ENCODE results near the gene ABO.

DNA sequence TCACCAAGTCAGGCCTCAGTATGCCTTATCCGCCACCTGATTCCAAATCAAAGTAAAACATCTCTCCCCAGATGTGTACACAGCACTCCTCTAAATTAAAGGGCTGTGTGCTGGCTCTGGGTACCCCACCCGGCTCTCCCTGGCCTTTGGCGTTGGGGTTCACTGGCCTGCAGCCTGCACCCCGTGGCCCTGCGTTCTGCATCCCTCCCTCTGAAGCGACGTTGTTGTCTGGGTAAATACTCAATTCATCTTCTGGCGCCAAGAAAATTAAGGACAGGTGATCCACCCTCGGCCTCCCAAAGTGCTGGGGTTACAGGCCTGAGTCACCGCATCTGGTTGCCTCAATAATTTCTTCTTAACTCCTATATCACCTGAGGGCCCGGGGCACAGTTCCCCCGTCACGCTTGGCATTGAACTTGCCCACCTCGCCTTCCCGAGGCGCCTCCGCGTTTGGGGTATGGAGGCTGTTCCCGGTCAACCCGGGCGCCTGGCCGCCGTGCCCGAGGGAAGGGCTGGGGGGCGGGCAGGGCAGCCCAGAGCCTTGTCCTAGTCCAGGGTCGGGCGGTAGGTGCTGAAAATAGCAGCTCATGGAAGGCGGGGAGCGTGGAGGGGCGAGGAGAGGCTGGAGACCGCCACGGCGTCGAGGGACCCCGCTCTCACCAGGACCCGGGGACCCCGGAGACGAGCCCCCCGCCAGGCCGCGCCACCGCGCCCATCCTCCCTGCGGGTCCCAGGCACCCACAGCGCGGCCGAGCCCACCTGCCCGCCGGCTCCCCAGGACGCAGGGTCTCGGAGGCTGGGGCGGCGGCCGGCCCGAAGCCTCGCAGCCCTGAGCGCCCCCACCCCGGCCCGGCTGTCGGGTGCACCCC is 531 bp downstream of the ABO start:
- TF ChIP-seq, protein P1, sequence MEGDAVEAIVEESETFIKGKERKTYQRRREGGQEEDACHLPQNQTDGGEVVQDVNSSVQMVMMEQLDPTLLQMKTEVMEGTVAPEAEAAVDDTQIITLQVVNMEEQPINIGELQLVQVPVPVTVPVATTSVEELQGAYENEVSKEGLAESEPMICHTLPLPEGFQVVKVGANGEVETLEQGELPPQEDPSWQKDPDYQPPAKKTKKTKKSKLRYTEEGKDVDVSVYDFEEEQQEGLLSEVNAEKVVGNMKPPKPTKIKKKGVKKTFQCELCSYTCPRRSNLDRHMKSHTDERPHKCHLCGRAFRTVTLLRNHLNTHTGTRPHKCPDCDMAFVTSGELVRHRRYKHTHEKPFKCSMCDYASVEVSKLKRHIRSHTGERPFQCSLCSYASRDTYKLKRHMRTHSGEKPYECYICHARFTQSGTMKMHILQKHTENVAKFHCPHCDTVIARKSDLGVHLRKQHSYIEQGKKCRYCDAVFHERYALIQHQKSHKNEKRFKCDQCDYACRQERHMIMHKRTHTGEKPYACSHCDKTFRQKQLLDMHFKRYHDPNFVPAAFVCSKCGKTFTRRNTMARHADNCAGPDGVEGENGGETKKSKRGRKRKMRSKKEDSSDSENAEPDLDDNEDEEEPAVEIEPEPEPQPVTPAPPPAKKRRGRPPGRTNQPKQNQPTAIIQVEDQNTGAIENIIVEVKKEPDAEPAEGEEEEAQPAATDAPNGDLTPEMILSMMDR (IDR thresholded peaks at IDR 0.05), result no peak
- TF ChIP-seq EZH2 (IDR thresholded peaks at IDR 0.05; ENCODE audit: borderline replicate concordance, insufficient read depth, low read depth, low read length, poor library complexity, severe bottlenecking), result no peak

Data from B cell (primary cell).